IMR-90 (cell line): ENCODE data around the gene PARP11. TPM values are rescaled to one million over a fixed set of nuclear protein-coding genes. Genes with fewer than 3 reads are reported as not detected.

Experiments
- ATAC-seq: fragments of 200-7000 bp; cut with Tn5 transposase; 2 replicates; pipeline ENCODE4 v1.9.1; 2020; ENCODE audit warnings: low read depth, mild to moderate bottlenecking, moderate library complexity
- BruUV-seq: library from RNA; stranded (reverse); fragments of 400-500 nt; replicated peaks from 2 replicates; lab custom pipeline; 2021; lab: Mats Ljungman, UMichigan
- CTCF ChIA-PET: fragments of 300-600 bp; formaldehyde crosslinking; extraction: SDS; loops from one replicate; lab custom pipeline; 2021; ENCODE audit warnings: antibody characterized with exemption; lab: Yijun Ruan, JAX
- POLR2A ChIA-PET: fragments of 300-600 bp; sonication (Branson Sonifier 250); formaldehyde crosslinking; loops from one replicate; lab custom pipeline; 2022; ENCODE audit warnings: antibody characterized with exemption; ENCODE audit not compliant: unreplicated experiment; lab: Charles Lee
- DNase-seq: peaks from one replicate; pipeline ENCODE4 v3.0.0; 2013
- H2AFZ ChIP-seq: replicated peaks from 2 replicates; pipeline ENCODE3; 2013; ENCODE audit warnings: low read length, mild to moderate bottlenecking; ENCODE audit not compliant: poor library complexity
- H2AK5ac ChIP-seq: 2 replicates; pipeline ENCODE4 v1.6.1; 2013; ENCODE audit warnings: low read depth, low read length, inconsistent platforms
- H2AK9ac ChIP-seq: replicated peaks from 2 replicates; pipeline ENCODE3; 2013; ENCODE audit warnings: mild to moderate bottlenecking, low read depth, low read length, moderate library complexity; ENCODE audit not compliant: poor library complexity
- H2BK120ac ChIP-seq: 2 replicates; pipeline ENCODE4 v1.6.1; 2013; ENCODE audit warnings: low read depth, low read length, inconsistent platforms
- H2BK15ac ChIP-seq: 3 replicates; pipeline ENCODE4 v1.6.1; 2013; ENCODE audit warnings: low read depth, low read length, inconsistent platforms
- H2BK20ac ChIP-seq: 2 replicates; pipeline ENCODE4 v1.6.1; 2013; ENCODE audit warnings: low read depth, mild to moderate bottlenecking, inconsistent platforms, low read length, moderate library complexity
- H2BK5ac ChIP-seq: 2 replicates; pipeline ENCODE4 v1.6.1; 2013; ENCODE audit warnings: mild to moderate bottlenecking, low read depth, low read length, inconsistent platforms; ENCODE audit not compliant: poor library complexity, severe bottlenecking
- H3K14ac ChIP-seq: replicated peaks from 2 replicates; pipeline ENCODE4 v1.6.1; 2013; ENCODE audit warnings: low read depth, low read length, inconsistent platforms
- H3K18ac ChIP-seq: 2 replicates; pipeline ENCODE4 v1.6.1; 2013; ENCODE audit warnings: low read depth, low read length, control low read depth
- H3K23ac ChIP-seq: 2 replicates; pipeline ENCODE4 v1.6.1; 2013; ENCODE audit warnings: low read depth, low read length, inconsistent platforms
- H3K27ac ChIP-seq: 2 replicates; pipeline ENCODE4 v1.5.1; 2013; ENCODE audit warnings: mild to moderate bottlenecking, control low read depth, low read length; ENCODE audit not compliant: insufficient read depth
- H3K27me3 ChIP-seq: 2 replicates; pipeline ENCODE4 v1.6.1; 2013; ENCODE audit warnings: low read length; ENCODE audit not compliant: control insufficient read depth, insufficient read depth
- H3K36me3 ChIP-seq: 2 replicates; pipeline ENCODE4 v1.6.1; 2013; ENCODE audit warnings: low read length, mixed read lengths; ENCODE audit not compliant: control insufficient read depth, insufficient read depth
- H3K4ac ChIP-seq: 2 replicates; pipeline ENCODE4 v1.6.1; 2013; ENCODE audit warnings: low read depth, low read length, inconsistent platforms
- H3K4me1 ChIP-seq: 2 replicates; pipeline ENCODE4 v1.6.1; 2013; ENCODE audit warnings: low read length, mixed read lengths; ENCODE audit not compliant: control insufficient read depth, insufficient read depth
- H3K4me2 ChIP-seq: 2 replicates; pipeline ENCODE4 v1.6.1; 2013; ENCODE audit warnings: low read depth, mild to moderate bottlenecking, control low read depth, low read length, moderate library complexity
- H3K4me3 ChIP-seq: 2 replicates; pipeline ENCODE4 v1.5.1; 2013; ENCODE audit warnings: low read depth, mild to moderate bottlenecking, control low read depth, low read length, moderate library complexity; ENCODE audit not compliant: insufficient read depth
- H3K56ac ChIP-seq: 2 replicates; pipeline ENCODE4 v1.6.1; 2013; ENCODE audit warnings: low read length, inconsistent platforms; ENCODE audit not compliant: insufficient read depth; ENCODE audit errors: extremely low read depth
- H3K79me1 ChIP-seq, 2 experiments: 2 replicates each; pipeline ENCODE4 v1.6.1; 2013; ENCODE audit warnings: low read length in 2 of 2, inconsistent platforms in 1 of 2, low read depth in 1 of 2
- H3K9ac ChIP-seq: 2 replicates; pipeline ENCODE4 v1.6.1; 2013; ENCODE audit warnings: low read depth, low read length, control low read depth
- H3K9me1 ChIP-seq: 2 replicates; pipeline ENCODE4 v1.6.1; 2013; ENCODE audit warnings: low read length, inconsistent platforms; ENCODE audit not compliant: insufficient read depth
- H3K9me3 ChIP-seq: 2 replicates; pipeline ENCODE4 v1.6.1; 2013; ENCODE audit warnings: low read length; ENCODE audit not compliant: control insufficient read depth, insufficient read depth
- H4K20me1 ChIP-seq: 2 replicates; pipeline ENCODE4 v1.6.1; 2013; ENCODE audit warnings: low read length, inconsistent platforms; ENCODE audit not compliant: insufficient read depth
- H4K5ac ChIP-seq: 2 replicates; pipeline ENCODE4 v1.6.1; 2013; ENCODE audit warnings: mild to moderate bottlenecking, low read depth, low read length, control low read depth
- H4K8ac ChIP-seq, 2 experiments: 2 replicates each; pipeline ENCODE4 v1.6.1; 2013; ENCODE audit warnings: low read depth in 2 of 2, low read length in 2 of 2, control low read depth in 1 of 2, inconsistent platforms in 1 of 2
- H4K91ac ChIP-seq: 2 replicates; pipeline ENCODE4 v1.6.1; 2013; ENCODE audit warnings: low read depth, low read length, inconsistent platforms; ENCODE audit not compliant: insufficient read depth
- BHLHE40 ChIP-seq: fragments of 150-350 bp; IDR thresholded peaks from 2 replicates; pipeline ENCODE4 v1.6.1; 2016; ENCODE audit warnings: mild to moderate bottlenecking, low read depth, low read length
- CEBPB ChIP-seq: IDR thresholded peaks from 2 replicates; pipeline ENCODE4 v1.6.1; 2012; ENCODE audit warnings: low read depth, low read length, improper control_type of control experiment
- CHD1 ChIP-seq: IDR thresholded peaks from 2 replicates; pipeline ENCODE4 v1.6.1; 2012; ENCODE audit warnings: low read depth, low read length, improper control_type of control experiment
- CTCF ChIP-seq: conservative IDR thresholded peaks from 2 replicates; pipeline ENCODE4 v1.5.1; 2012; ENCODE audit warnings: mild to moderate bottlenecking, low read depth, low read length, improper control_type of control experiment
- FOS ChIP-seq: fragments of 150-350 bp; IDR thresholded peaks from 2 replicates; pipeline ENCODE4 v1.6.1; 2016; ENCODE audit warnings: low read depth, low read length
- MAFK ChIP-seq: IDR thresholded peaks from 2 replicates; pipeline ENCODE4 v1.6.1; 2012; ENCODE audit warnings: low read depth, low read length, improper control_type of control experiment
- MAZ ChIP-seq: IDR thresholded peaks from 2 replicates; pipeline ENCODE4 v1.6.1; 2012; ENCODE audit warnings: low read depth, mild to moderate bottlenecking, low read length, improper control_type of control experiment, moderate library complexity, borderline replicate concordance
- MXI1 ChIP-seq: IDR thresholded peaks from 2 replicates; pipeline ENCODE4 v1.6.1; 2012; ENCODE audit warnings: low read depth, mild to moderate bottlenecking, low read length, moderate library complexity, borderline replicate concordance
- NFE2L2 ChIP-seq: fragments of 150-350 bp; IDR thresholded peaks from 2 replicates; pipeline ENCODE4 v1.6.1; 2016; ENCODE audit warnings: low read depth, mild to moderate bottlenecking, low read length
- POLR2A ChIP-seq: IDR thresholded peaks from 2 replicates; pipeline ENCODE4 v1.6.1; 2012; ENCODE audit warnings: mild to moderate bottlenecking, low read depth, low read length
- RAD21 ChIP-seq: IDR thresholded peaks from 2 replicates; pipeline ENCODE4 v1.6.1; 2012; ENCODE audit warnings: low read length, improper control_type of control experiment
- RCOR1 ChIP-seq: IDR thresholded peaks from 2 replicates; pipeline ENCODE4 v1.6.1; 2012; ENCODE audit warnings: mild to moderate bottlenecking, low read length, improper control_type of control experiment; ENCODE audit not compliant: insufficient replicate concordance
- RFX5 ChIP-seq: IDR thresholded peaks from 2 replicates; pipeline ENCODE4 v1.8.0; 2012; ENCODE audit warnings: low read depth, mild to moderate bottlenecking, low read length, moderate library complexity
- SMC3 ChIP-seq: fragments of 150-350 bp; IDR thresholded peaks from 2 replicates; pipeline ENCODE4 v1.6.1; 2016; ENCODE audit warnings: low read depth, mild to moderate bottlenecking, antibody characterized with exemption, low read length, moderate library complexity
- USF2 ChIP-seq: fragments of 150-350 bp; IDR thresholded peaks from 2 replicates; pipeline ENCODE4 v1.6.1; 2017; ENCODE audit warnings: mild to moderate bottlenecking, antibody characterized with exemption, low read length, low read depth
- WGBS, 2 experiments: methylation state at CpG; one replicate each; pipeline versions ENCODE4 v1.1.5 to v1.1.7; 2013; ENCODE audit warnings: missing lambda C conversion rate in 2 of 2; ENCODE audit not compliant: insufficient read length in 1 of 2; ENCODE audit errors: extremely low coverage in 2 of 2; 5-methylcytosine and 5-hydroxymethylcytosine counted together
- dilution Hi-C: fragments of 300-500 bp; cut with HindIII; formaldehyde crosslinking; loops from one replicate; pipeline ENCODE4 v1.14.3; 2018; ENCODE audit warnings: low sequenced_read_pairs; ENCODE audit not compliant: unreplicated experiment
- in situ Hi-C: fragments of 300-500 bp; cut with MboI; formaldehyde crosslinking; loops from 3 replicates; pipeline ENCODE4 v1.14.3; 2019; ENCODE audit warnings: low sequenced_read_pairs, inconsistent platforms, mixed read lengths
- intact Hi-C: fragments of 100-400 bp; cut with micrococcal nuclease; formaldehyde crosslinking; loops from 2 replicates; pipeline ENCODE4 v1.10.0; 2022
- polyA plus RNA-seq, 3 experiments: library from polyadenylated mRNA; depleted of rRNA; stranded (reverse); fragments of >200 nt; gene quantifications; 2 replicates each; pipeline ENCODE4 v1.2.3, GENCODE V29; 2012; ENCODE audit warnings: low replicate concordance in 1 of 3
- total RNA-seq: library from RNA; depleted of rRNA; stranded (reverse); fragments of >200 nt; gene quantifications from 2 replicates; pipeline ENCODE4 v1.2.3, GENCODE V29; 2012
- TF ChIP-seq, protein P1 (sequence below): fragments of 150-350 bp; IDR thresholded peaks from 2 replicates; pipeline ENCODE4 v1.6.1; 2016; ENCODE audit warnings: low read depth, mild to moderate bottlenecking, low read length, moderate library complexity, borderline replicate concordance

The PARP11 gene
- total and polyA plus RNA-seq, 2 of the 4 experiments (the other 2 are of a cell fraction), result 1.8 to 3.0 TPM

DNA sequence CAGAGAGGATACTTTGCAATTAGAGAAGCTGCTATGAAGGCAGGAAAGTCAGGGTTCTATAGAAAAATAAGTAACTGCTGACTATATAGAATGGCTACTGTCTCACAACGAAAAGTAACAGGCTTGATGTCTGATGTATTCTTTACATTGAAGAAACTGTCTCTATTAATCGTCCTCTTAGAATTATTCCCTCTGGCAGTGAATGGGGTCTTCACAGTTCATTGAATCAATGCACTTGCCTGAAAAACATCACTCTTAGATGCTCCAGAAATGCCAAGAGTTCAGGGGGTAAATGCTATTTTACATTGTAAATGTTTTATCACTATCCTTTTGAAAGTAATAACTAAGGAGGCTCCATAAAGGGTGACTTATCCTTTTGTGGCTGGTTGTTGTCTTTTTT, 82.6 kb downstream of the PARP11 start:
- Histone ChIP-seq H3K36me3 (no peaks in the 10 kb centered on the region), H3K4ac (no peak overlapping the region), H3K9me3 (no peaks in the 10 kb centered on the region), H2BK120ac (no peak overlapping the region), H4K20me1 (no peaks in the 10 kb centered on the region), H3K79me1 (no peaks in the 10 kb centered on the region), H3K27me3 (peaks cover 5% of the 10 kb centered on the region; the same call in 1 of the 2 replicates), H3K9ac (no peak overlapping the region), H3K23ac (no peak overlapping the region), H2BK5ac (no peak overlapping the region), H3K18ac (no peak overlapping the region), H3K56ac (no peak overlapping the region), H3K14ac (no peak overlapping the region), H2AK5ac (no peak overlapping the region), H3K4me2 (no peak overlapping the region), H2AFZ (no peak overlapping the region), H2BK20ac (no peak overlapping the region), H4K91ac (no peak overlapping the region), H3K27ac (no peak overlapping the region), H3K4me3 (no peak overlapping the region), H4K8ac (no peak overlapping the region), H3K9me1 (no peaks in the 10 kb centered on the region), H4K5ac (no peak overlapping the region), H2BK15ac (no peak overlapping the region), H2AK9ac (no peak overlapping the region), H3K4me1 (no peaks in the 10 kb centered on the region)
- TF ChIP-seq CEBPB (no peak), MXI1 (no peak), RFX5 (no peak), RAD21 (no peak), CTCF (no peak), BHLHE40 (no peak), FOS (no peak), RCOR1 (no peak), MAFK (no peak), CHD1 (no peak), USF2 (no peak), POLR2A (no peak), SMC3 (no peak), MAZ (no peak), NFE2L2 (no peak)
- TF ChIP-seq, protein P1, sequence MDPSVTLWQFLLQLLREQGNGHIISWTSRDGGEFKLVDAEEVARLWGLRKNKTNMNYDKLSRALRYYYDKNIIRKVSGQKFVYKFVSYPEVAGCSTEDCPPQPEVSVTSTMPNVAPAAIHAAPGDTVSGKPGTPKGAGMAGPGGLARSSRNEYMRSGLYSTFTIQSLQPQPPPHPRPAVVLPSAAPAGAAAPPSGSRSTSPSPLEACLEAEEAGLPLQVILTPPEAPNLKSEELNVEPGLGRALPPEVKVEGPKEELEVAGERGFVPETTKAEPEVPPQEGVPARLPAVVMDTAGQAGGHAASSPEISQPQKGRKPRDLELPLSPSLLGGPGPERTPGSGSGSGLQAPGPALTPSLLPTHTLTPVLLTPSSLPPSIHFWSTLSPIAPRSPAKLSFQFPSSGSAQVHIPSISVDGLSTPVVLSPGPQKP, result no peak
- CTCF ChIA-PET, result interaction anchor here (1.8 kb wide), 1 partner anchor 13 kb away, joined by 4 read pairs; no protein-coding TSS in a partner anchor
- POLR2A ChIA-PET, result interaction anchor here (0.6 kb wide), 1 partner anchor 491 kb away, joined by 9 read pairs; no protein-coding TSS in a partner anchor
- in situ Hi-C loops (loop anchor here (10.0 kb wide), 1 partner anchor 476 kb away; no protein-coding TSS in a partner anchor), intact Hi-C loops (no loop called here), dilution Hi-C loops (no loop called here)
- DNase-seq (no peak), ATAC-seq (no peak)
- BruUV-seq, result no TSS peak
- WGBS, 2 experiments, result no CpG with 5 or more reads among the region's 2 CpGs
